Stimulated activated CD8-positive, alpha-beta memory T cell treated with anti-CD3 and anti-CD28 coated beads, Interleukin-7, amount 100 ng/mL, for 1 hour (primary cell): ENCODE measurements around the gene SPDYE1.
A peak's percentile ranks its signal among the peaks of the same experiment; 100 is the strongest.

Source experiments
- DNase-seq, 2 donors: peaks; one replicate each; pipeline ENCODE4 v3.0.0-alpha.2; 2020; ENCODE audit warnings: low read depth in 2 of 2

SPDYE1 gene

DNA sequence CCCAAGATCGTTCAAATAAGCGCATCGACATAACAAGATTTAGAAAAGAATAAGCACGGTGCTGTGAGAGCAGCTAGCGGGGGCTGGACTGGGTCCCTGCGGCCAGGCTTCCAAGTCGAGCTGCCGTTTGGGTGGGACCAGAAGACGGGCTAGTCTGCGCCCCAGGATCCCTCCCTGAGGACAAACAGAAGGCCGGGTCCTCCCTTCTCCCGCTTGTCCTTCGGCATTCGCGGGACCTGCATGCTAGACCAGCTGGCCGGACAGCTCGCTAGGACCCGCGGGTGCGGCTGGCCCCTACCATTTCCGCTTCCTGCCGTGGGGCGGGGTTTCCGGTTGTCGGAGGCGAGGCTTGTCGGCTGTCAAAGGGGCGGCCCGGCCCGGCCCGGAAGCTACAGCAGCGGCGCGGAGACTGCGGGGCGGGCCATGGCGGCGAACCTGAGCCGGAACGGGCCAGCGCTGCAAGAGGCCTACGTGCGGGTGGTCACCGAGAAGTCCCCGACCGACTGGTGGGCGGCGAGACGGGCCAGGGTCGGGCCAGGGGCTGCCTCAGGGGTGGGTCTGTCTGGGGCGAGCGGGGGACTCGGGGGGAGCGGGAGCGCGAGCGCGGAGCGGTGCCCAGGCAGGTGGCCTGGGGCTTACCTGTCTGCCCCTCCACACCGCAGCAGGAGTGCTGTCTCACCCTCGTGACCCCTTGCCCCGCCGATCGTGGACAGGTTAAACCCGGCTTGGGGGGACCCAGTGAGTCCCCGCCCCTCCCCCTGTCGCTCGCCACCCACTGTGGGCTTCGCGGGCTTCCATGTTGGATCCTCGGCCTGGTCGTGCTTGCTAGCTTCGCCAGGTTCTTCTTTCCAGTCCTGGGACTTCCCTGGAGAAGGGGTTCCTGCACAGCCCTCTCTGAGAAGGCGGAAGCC, 46.9 kb downstream of the SPDYE1 start, which contains the start of gene DBNL:
Gene DBNL, plus strand, starts transcription at position 388 of the 911 bp plus-strand sequence. Its CDS starts 36 bp downstream, at position 424.
- DNase-seq, result peak; percentile 82 to 85

DNA sequence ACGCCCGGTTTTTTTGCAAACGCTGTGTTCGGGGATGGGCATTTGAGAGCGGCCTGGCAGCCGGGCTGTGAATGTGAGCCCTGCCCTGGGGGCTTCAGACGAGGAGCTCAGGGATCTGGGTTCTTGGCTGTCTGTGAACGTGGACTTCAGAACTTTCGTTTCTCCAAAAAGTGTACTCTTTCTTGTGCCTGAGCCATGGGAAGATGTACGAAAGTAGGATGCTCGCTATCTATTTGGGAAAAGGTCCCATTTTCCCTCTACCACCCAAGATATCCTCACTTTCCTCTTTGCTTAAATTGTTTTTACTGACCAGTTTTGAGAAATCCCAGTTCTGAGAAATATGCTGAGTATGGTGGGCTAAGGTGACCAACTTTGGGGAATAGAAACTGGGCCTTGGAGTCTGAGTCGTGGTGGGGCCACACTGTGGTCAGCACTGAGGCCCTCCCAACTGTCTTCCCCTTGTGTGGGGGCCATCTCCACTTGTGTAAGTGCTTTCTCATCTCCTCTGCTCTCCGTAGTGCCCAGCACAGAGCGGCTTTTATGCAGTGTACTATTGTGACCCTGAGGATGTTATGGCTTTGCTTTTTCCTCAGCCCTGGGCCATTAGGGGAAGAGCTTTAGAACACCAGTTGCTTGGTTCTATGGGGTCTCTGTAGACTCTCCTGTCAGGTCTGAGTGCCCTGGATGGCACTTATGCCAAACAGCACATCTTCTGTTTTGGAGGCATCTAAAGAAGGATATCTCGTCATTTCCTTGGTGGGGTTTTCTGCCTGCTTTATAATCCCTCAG, 47.7 kb downstream of the SPDYE1 start:
- DNase-seq, result no peak

DNA sequence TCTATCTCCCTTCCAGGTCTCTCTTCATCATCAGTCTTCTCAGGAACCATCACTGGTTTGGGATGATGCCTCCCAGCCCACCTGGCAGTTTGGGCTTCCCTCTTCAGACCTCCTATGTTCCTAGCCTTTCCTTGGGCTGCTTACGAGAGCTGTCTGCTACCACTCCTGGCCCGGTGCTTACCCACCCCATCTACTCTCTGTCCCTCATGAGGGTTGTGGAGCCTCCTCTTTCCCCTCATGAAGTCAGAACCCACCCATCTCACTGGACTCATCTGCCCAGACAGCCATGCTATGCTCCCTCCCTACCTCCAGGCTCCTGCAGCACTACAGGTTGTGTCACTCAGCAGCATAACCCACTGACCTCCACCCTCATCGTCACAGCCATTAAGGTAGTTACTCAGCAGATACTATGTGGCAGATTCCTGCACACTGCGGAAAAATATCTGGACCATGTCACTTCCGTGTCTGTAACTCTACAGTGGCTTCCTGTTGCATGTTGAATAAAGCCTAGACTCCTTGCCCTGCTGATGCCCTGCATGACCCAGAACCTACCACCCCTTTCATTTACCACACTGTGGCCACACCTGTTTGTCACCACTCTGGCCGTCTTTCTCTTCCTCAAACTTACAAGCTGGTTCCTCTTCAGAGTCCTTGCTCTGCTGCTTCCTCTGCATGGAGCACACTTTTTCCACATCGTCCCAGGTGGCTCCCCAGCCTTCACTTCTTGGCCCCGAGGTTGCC, 48.8 kb downstream of the SPDYE1 start:
- DNase-seq, result no peak

DNA sequence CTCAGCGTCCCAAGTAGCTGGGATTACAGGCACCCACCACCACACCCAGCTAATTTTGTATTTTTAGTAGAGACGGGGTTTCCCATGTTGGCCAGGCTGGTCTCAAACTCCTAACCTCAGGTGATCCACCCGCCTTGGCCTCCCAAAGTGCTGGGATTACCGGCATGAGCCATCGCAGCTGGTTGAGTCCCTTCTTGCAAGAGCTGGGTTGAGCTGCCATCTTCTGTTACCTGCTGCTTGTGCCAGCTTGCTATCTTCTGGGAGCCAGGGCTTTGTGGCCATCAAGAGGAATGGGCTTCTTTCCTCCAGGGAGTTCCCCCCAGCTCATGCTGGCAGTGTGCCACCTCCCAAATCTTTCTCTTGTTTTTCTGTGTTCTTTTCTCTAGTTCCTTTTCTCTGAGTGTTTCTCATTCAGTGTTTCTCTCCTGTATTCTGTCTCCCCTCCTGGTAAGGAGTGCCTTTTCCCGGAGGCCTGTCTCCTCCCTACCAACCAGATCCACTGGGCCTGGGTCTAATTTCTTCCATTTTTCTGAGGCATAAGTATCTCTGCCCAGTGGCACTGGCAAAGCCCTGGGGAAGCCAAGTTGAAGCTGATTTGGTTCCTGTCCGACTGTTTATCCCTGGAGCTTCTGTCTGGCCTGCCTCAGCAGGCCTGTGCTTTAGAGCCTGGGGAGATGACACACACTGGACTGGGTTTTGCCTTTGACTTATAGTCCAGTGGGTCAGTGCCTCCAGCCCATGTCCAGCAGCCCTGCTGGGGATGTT, 50.5 kb downstream of the SPDYE1 start:
- DNase-seq, result no peak

DNA sequence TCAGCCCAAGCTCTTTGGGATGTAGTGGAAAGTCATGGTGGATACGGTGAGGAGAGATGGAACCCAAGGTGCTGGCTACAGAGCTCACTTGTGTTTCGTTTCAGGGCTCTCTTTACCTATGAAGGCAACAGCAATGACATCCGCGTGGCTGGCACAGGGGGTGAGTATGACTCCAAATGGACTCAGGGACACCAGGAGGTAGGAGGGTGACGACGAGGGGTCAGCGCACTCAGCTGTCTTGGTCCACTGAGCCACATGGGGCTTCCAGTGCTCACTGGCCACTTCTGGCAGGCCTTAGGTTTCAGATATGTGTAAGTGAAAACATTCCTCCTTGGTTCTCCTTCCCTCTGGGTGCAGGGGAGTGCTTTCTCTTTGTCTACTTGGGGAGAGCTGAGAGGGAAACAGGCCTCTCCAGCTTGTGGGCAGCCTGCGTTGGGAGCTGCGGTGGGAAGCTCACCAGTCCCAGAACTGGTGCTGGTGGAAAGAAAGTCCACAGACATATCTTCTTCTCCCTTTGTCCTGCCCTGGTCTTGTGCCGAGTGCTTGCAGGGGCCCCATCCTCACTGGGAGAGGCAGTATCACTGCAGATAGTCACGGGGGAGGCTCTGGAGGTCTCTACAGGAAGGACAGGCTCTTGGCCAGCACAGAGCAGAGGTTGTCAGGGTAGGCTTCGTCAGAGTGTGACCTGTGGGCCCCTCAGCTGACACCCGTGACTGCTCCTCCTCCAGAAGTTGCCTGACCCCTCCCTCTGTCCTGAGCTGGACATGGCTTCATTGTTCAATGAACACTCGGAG, 52.6 kb downstream of the SPDYE1 start:
- no peak for DNase-seq

DNA sequence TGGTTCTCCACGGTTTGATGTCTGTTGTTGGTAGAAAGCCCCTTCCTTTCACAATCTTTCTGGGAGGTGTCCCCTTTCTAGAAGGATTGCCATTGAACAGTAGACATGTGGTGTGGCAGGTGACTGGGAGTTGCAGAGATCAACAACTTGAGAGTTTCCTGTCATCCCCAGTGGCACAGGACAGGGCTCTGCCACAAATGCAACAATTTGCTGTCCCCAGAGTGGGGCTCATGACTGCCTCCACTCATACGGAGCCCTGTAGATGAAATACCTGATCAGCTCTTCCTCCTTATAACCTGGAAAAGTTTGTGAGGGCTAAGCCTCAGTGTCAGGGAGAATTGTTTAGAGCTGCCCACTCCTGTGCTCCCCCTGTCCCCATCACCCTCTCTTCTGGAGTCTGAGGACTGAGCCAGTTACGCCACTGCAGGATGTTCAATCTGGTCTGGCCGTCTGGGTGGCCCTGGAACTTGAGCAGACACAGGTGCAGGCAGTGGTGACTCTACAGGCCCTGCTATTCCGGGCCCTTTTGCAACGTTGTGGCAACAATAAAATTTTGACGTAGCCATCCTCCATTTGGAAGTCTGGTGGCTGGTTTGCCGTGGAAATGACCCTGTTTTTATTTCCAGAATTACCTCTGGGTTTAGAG, 53.3 kb downstream of the SPDYE1 start:
- no peak for DNase-seq

DNA sequence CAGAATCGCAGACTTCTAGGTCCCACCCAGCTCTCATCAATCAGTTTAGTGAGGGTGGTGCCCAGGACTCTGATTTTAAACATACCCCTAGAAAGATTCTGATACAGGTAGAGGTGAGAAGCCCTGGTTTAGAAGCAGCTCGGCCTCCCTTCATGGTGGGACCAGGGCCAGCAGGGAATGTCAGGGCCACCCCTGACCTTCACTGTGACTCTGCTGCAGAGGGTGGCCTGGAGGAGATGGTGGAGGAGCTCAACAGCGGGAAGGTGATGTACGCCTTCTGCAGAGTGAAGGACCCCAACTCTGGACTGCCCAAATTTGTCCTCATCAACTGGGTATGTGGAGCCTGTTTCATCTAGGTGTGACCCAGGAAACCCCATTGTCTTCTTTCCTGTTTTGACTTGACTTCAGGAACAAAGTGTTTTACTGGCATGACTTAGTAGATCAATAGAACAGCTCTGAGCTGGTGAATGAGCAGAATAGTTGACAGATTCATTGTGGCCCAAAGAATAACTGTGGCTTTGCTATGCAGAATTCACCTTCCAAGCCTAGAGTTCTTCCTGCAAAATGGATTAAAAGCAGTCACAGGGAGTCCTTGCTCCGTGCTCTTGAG, 54.0 kb downstream of the SPDYE1 start:
- no peak for DNase-seq

DNA sequence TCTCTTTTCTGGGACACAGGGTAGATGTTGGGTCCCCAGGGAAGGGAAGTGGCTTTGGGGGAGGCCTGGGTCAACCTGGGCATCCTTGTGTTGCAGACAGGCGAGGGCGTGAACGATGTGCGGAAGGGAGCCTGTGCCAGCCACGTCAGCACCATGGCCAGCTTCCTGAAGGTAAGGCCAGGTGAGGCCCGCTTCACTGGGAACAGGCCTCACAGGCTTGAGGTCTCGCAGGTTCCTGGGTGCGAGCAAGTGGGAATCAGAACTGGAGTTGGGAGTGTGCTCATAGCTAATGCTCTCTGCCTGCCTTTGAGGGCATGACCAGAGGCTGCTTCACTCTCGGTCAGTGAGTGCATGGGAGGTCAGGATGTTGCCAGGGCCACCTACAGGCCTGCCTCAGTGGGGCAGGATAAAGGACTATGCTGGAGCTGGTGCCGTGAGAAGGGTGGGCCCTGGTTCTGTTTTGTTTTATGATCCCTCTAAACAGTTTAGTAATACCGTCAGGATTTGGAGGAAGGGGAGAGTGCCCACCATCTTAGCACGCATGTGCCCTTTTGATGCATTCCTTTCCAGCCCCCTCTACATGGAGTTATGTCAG, 55.2 kb downstream of the SPDYE1 start:
- DNase-seq, result no peak

DNA sequence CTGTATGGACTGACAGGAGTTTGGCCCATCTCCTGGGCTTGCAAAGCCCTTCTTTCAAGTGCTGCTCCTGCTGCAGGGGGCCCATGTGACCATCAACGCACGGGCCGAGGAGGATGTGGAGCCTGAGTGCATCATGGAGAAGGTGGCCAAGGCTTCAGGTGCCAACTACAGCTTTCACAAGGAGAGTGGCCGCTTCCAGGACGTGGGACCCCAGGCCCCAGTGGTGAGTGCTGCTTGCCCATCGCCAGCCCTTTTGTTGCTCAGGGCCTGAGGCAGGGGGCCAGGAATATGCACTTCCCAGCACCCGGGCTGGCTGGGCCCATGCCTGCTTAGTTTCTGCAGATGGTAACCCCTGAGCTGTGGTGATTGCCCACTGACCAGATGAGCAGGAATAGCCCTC, 59.0 kb downstream of the SPDYE1 start:
- DNase-seq, result no peak

DNA sequence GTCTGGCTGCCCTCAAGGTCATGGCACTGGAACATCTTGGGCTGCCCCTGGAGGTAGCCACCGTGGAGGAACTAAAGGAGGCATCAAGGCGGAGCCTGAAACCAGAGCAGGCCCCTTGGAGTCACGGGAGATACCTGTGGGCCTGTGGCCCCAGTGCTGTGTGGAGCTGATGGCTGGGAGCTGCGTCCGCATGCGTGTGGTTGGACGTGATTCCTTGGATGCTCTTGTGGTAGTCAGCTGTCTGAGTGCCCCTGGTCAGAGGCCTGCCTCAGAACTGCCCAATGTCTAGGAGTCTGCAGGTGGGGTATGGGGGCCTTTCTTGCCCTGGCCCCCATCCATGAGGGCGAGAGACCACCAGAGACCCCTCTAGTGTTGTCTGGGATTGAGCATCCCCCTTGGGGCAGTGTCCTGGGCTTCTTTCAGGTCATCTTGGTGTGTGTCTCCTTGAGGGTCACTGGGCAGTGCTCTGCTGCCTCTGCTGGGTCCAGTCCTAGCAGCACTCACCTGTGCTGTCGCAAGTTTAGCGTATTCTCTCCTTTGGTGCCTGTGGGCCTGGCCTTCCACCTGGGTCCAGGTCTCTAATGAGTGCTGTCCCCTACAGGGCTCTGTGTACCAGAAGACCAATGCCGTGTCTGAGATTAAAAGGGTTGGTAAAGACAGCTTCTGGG, 59.6 kb downstream of the SPDYE1 start:
- no peak for DNase-seq

DNA sequence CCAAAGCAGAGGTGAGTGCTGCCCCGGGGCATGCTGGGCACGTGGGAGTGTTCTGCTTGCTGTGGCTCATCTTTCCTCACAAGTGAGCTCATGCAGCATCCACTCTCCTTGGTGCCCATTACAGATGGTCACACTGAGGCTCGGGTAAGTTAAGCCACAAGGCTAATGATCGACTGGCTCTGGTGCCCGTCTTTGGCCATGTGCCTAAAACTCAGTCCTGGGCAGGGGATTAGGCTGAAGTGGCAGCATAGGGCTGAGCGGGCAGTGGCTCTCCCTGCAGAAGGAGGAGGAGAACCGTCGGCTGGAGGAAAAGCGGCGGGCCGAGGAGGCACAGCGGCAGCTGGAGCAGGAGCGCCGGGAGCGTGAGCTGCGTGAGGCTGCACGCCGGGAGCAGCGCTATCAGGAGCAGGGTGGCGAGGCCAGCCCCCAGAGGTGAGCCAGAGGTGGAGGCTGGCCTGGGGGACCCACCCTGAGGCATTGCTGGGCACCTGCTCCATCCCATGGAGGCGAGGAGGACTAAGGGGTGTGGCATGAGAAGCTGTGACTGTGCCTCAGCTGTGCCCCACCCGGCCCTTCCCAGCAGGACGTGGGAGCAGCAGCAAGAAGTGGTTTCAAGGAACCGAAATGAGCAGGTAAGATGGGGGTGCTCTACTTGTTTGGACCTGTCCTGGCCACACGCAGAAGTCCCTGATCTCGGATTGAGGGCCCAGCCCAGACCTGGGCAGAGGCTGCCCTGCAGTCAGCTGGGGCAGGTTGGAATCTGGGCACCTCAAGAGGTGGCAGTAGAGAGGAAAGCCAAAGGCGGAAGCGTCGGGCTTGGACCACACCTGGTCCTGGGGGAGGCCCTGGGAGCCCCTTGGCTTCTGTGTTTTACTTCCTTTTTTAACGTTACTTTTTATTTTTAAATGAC, 60.4 kb downstream of the SPDYE1 start:
- no peak for DNase-seq

DNA sequence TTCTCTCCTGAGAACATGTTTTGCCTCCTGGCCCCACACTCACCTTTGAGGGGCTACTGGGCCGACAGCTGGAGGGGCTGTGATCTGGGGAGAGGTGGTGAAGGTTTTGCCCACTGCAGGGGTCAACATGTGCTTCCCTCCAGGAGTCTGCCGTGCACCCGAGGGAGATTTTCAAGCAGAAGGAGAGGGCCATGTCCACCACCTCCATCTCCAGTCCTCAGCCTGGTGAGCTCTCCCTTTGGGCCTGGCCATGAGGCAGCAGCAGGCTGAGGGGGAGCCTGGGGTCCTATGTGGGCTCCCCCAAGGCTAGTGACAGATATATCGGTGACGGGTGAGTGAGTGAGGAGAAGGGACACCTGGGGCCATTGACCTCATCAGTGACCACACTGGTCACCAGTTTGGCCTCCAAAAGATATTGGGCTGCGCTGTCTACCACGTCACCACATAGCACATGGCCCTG, 61.1 kb downstream of the SPDYE1 start:
- DNase-seq, result no peak

DNA sequence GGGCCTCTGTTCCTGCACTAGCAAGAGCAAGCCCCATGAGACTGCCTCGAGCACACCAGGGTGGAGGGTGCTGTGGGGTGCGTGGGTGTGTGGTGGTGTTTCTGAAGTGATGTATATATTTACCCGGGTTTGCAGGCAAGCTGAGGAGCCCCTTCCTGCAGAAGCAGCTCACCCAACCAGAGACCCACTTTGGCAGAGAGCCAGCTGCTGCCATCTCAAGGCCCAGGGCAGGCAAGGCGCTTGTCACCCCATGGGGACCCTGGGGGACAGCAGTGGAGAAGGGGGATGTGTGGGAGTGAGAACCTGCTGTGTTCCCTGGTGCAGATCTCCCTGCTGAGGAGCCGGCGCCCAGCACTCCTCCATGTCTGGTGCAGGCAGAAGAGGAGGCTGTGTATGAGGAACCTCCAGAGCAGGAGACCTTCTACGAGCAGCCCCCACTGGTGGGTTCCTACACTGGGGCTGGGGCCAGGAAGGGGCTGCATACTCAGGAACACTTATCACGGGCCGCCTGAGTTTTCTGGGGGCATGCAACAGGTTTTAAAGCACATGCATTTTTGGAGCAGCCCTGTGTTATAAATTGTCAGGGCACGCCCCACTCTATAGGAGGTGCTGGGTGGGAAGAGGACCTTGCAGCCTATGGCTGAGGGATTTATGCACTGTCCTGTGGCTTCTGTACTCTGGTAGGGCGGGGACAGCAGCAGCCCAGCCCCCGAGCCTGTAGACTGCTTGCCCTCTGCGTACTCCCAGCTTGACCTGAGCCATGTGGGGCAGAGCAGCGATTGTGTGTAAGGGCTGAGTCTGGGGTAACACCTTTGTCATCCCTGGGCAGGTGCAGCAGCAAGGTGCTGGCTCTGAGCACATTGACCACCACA, 61.8 kb downstream of the SPDYE1 start:
- DNase-seq, result no peak
